Suppressor macrophage (primary cell): ENCODE results near the gene TMC3.

Experiments
- DNase-seq, 4 experiments: peaks; one replicate each; pipeline ENCODE4 v3.0.0-alpha.2; 2020 to 2022

The TMC3 gene

GRCh38 chr15:81297603-81298575 is 76.1 kb downstream of the TMC3 start:
- peak; percentile 73 to 91 (median 84) for DNase-seq

DNA sequence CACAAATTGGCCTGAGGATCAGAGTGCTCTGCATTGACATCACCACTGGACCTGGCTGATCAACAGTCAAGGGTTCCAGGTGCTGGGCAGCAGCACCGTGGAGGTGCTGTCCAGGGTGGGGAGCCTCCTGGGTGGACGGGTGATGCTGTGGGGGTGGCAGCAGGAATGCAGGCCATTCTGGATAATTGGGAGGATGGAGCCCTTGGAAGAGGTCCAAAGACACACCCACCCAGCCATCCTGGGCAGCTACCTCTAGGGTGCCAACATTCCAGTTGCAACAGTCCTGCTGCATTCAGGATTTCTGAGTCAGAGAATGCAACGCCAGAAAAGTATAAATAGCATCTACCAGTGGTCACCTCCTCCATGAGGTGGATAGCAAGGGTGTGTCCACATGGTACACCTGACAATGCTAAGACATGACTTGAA is 76.9 kb downstream of the TMC3 start:
- DNase-seq, result no peak

- DNase-seq, result peak; percentile 87 to 94 (median 92)
Observed at GRCh38 chr15:81296673-81297072, 77.3 kb downstream of the TMC3 start.

- DNase-seq, result no peak
Observed at GRCh38 chr15:81296186-81296585, 77.8 kb downstream of the TMC3 start.

DNA sequence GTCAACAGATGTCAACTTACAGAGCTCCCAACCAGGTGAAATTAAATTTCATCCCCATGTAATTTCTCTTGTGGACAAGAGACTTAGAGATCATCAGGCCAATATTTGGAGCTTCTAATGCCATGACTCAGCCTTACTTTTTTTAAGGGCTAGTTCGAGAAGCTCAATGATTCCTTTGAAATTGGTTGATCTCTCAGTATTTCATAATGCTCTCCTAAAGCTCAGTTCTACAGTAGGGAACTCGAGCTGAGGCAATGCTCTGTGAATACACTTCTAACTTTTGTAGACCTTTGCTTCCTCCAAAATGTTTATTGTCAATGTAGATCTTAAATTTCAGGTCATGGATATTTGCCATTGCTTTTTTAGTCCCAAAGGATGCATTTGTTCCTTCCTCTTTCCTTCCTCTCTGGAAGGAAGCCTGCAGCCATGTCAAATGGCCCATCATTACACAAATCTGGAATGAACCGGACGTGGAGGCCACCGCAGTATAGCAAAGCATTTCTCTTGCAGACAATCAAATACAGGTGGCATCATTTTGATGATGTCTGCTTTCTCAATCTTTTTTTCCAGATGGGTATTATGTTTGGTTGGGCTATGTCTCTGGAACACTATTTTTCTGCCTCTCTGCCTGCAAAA is 78.4 kb downstream of the TMC3 start:
- peak in 2 of 4 experiments; percentile 54 to 60 for DNase-seq

GRCh38 chr15:81294516-81294880 is 79.5 kb downstream of the TMC3 start:
- peak in 2 of 4 experiments; percentile 33 to 55 for DNase-seq

- peak; percentile 36 to 73 (median 70) for DNase-seq
Observed at GRCh38 chr15:81293728-81294515, 80.1 kb downstream of the TMC3 start.

GRCh38 chr15:81292523-81293001 is 81.5 kb downstream of the TMC3 start:
- peak in 1 of 4 experiments; percentile 45 for DNase-seq

DNA sequence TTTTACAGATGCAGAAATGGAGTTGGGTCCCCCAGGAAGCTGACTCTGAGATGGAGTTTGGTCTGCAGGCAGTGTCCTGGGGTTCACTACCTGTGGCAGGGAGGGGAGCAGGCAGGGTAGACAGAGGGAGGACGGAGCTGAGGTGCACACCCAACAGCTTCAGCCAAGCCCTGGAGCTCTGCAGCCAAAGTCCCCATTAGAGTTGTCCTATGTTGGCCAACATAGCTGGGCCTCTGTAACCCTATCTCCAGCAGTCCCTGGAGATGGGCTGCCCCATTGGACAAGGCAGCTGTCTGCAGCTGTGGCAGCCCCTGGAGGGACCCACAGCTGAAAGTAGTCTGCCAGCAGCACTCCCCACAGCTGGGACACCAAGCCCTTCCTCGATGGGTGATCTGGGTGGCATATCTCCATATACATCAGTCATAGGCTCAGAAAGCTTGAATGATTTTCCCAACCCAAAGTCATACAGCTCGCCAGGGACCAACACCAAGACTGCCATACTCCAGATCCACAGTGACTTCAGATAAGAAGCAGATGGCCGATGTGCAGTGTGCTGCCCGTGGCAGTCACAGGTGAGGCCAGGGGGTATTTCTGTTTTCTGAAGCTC is 82.0 kb downstream of the TMC3 start:
- DNase-seq, result no peak

GRCh38 chr15:81289910-81290309 is 84.1 kb downstream of the TMC3 start:
- no peak for DNase-seq

DNA sequence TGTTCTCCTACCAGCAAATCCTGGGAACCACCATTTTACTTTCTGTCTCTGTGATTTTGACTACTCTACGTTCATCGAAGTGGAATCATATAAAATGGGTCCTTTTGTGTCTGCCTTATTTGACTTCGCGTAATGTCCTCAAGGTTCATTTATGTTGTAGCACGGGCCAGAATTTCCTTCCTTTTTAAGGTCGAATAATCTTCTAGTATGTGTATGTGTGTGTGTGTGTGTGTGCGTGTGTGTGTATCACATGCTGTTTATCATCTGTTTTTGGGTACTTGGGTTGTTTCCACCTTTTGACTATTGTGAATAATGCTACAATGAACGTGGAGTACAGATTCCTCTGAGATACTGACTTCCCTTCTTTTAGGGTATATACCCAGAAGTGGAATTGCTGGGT is 85.4 kb downstream of the TMC3 start:
- no peak for DNase-seq

GRCh38 chr15:81288040-81288439 is 86.0 kb downstream of the TMC3 start:
- DNase-seq, result no peak

GRCh38 chr15:81286621-81287121 is 87.3 kb downstream of the TMC3 start:
- DNase-seq, result peak; percentile 60 to 83 (median 72)

DNA sequence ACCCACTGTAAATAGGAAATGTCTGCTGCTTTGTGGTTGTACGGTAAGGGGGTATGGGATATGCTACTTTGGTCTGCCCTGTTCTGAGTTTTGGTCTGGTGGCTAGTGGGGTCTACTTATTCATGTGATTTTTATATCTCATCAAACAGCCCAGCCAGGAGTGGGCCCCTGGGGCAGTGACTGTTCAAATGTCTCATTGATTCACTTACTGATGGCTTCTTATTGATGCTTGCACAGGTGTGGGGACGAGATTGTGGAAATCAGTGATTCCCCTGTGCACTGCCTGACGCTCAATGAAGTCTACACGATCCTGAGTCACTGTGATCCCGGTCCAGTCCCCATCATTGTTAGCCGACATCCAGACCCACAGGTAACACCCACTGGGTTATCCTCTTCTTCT is 88.6 kb downstream of the TMC3 start:
- no peak for DNase-seq

DNA sequence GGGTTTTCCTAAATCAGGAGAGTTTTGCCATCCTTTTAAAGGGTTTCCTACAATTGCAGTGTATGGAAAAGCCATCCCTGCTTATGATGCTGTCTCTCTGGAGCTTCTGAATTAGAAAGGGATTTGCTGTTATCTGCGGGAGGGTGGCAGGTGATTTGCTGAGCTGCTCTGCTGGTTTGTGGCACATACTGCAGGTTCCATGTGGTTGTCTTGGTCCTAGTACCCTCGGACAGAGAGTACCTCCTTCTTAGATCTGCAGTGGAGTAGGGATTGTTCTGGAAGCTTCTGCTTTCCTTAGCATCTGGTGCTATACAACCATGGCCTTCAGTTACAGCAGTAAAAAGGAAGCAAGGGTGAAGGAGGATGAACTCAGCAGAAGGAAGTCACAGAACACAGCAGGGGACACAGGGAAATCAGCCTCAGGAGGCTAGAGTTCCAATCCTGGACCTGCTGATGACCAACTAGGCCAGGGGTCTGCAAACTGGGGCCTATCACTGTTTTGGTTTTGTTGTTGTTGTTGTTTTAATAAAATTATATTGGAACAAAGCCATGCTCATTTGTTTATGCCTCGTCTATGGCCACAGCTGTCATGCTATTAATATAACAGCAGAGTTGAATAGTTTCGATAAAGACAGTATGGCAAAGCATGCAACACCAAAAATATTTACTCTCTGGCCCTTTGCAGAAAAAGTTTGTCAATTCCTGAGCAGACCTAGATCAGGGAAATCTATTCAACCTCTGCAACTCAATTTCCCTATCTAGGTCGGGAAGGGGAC is 89.6 kb downstream of the TMC3 start:
- DNase-seq, result peak; percentile 38 to 78 (median 60)

- no peak for DNase-seq
Observed at GRCh38 chr15:81282911-81283310, 91.1 kb downstream of the TMC3 start.

DNA sequence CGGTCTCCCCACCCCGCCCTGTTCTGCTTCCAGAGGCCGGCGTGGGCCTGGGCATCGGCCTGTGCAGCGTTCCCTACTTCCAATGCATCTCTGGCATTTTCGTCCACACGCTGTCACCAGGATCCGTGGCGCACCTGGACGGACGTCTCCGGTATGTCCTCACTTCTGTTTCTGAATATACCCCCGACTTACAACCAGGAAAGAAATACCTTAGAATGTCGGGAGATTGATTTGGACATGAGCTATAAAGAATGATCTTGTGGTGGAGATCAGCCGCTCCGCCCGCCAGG is 91.5 kb downstream of the TMC3 start:
- no peak for DNase-seq

- DNase-seq, result peak in 2 of 4 experiments; percentile 59 to 63
Observed at GRCh38 chr15:81281766-81282605, 92.0 kb downstream of the TMC3 start.

GRCh38 chr15:81281456-81281735 is 92.6 kb downstream of the TMC3 start:
- DNase-seq, result no peak
